Measurements from ENCODE around the gene IFITM10.

GRCh38 chr11:1718326-1718725 lies 32.1 kb downstream of the IFITM10 start:
- TF ChIP-seq NRF1 (IDR thresholded peaks at IDR 0.05; ENCODE audit: low read depth, low read length) (no peak), POLR2AphosphoS5 (IDR thresholded peaks at IDR 0.05; ENCODE audit: low read depth, low read length) (no peak), USF1 (IDR thresholded peaks at IDR 0.05; ENCODE audit: borderline replicate concordance, low read depth) (no peak), ZBTB33 (IDR thresholded peaks at IDR 0.05; ENCODE audit: borderline replicate concordance, low read depth) (no peak), CHD2 (IDR thresholded peaks at IDR 0.05; ENCODE audit: low read length, partially characterized antibody) (no peak), MXI1 (IDR thresholded peaks at IDR 0.05; ENCODE audit: low read depth, low read length) (no peak)
- TF ChIP-seq, protein P1, sequence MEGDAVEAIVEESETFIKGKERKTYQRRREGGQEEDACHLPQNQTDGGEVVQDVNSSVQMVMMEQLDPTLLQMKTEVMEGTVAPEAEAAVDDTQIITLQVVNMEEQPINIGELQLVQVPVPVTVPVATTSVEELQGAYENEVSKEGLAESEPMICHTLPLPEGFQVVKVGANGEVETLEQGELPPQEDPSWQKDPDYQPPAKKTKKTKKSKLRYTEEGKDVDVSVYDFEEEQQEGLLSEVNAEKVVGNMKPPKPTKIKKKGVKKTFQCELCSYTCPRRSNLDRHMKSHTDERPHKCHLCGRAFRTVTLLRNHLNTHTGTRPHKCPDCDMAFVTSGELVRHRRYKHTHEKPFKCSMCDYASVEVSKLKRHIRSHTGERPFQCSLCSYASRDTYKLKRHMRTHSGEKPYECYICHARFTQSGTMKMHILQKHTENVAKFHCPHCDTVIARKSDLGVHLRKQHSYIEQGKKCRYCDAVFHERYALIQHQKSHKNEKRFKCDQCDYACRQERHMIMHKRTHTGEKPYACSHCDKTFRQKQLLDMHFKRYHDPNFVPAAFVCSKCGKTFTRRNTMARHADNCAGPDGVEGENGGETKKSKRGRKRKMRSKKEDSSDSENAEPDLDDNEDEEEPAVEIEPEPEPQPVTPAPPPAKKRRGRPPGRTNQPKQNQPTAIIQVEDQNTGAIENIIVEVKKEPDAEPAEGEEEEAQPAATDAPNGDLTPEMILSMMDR (IDR thresholded peaks at IDR 0.05) = no peak

All from SK-N-SH (cell line).